Mammary epithelial cell (primary cell): Measurements from ENCODE around the gene ZNF408.
"Not testable (repeated sequence)": the region's sequence is repeated elsewhere in the genome, so short reads cannot be mapped to it uniquely, and the experiment has no call there.

Experiments
- CTCF ChIP-seq, 2 donors: IDR thresholded peaks in 1 of 2; conservative IDR thresholded peaks in 1 of 2; 2 replicates each; pipeline ENCODE4 v1.5.1; 2011 to 2012; ENCODE audit warnings: inconsistent platforms in 2 of 2, low read length in 2 of 2, mild to moderate bottlenecking in 2 of 2, control low read depth in 1 of 2, low read depth in 1 of 2; ENCODE audit not compliant: insufficient read depth in 1 of 2; ENCODE audit errors: extremely low read depth in 1 of 2
- EZH2 ChIP-seq: IDR thresholded peaks from 2 replicates; pipeline ENCODE4 v1.6.1; 2012; ENCODE audit warnings: low read length, inconsistent platforms, borderline replicate concordance

- TF ChIP-seq CTCF (conservative IDR thresholded peaks at IDR 0.05 in 1 of 2, IDR thresholded peaks at IDR 0.05 in 1 of 2; ENCODE audit: extremely low read depth in 1 of 2, insufficient read depth in 1 of 2, low read depth in 1 of 2, low read length in 2 of 2); EZH2: not testable (repeated sequence)
These were observed 8.5 kb downstream of the ZNF408 start for GRCh38 chr11:46709351-46709750.
